Measurements from ENCODE around the gene TMEM86B. TPM values are rescaled to one million over a fixed set of nuclear protein-coding genes. Genes with fewer than 3 reads are reported as not detected.

The TMEM86B gene
- total RNA-seq, 1 donor from 2014 or later = 1.4 TPM

DNA sequence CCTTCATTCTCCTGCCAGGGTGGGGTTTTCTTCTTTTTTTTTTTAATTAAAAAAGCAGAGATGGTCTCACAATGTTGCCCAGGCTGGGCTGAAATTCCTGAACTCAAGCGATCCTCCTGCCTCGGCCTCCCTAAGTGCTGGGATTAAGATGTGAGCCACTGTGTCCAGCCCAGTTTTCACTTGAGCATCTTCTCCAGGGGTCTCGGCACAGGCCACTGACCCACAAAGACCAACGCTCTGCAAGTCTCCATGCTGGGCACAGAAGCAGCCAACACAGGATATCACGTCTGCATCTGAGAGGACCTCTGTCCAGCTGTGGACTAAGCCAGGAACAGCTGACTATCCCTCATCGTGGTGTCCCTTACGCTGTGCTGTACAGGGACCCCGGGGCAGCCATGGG is 9.5 kb upstream of the TMEM86B start:
- Histone ChIP-seq H3K9ac (no peak overlapping the region), H3K4me1 (no peaks in the 10 kb centered on the region), H2AFZ (replicated peaks) (no peak overlapping the region), H3K4me2 (no peak overlapping the region), H3K27me3 (no peaks in the 10 kb centered on the region), H3K4me3 (no peak overlapping the region), H3F3A (ENCODE audit: low read depth) (no peaks in the 10 kb centered on the region), H3K79me2 (ENCODE audit: low read depth) (no peaks in the 10 kb centered on the region), H3K27ac (no peak overlapping the region), H3K9me3 (ENCODE audit: low read depth) (no peaks in the 10 kb centered on the region), H4K20me1 (ENCODE audit: low read depth) (no peaks in the 10 kb centered on the region), H3K36me3 (no peaks in the 10 kb centered on the region)
- H3K27ac Mint-ChIP-seq = no peak overlapping the region
- no peak for TF ChIP-seq EZH2 (IDR thresholded peaks at IDR 0.05)
- no peak for TF ChIP-seq CTCF (IDR thresholded peaks at IDR 0.05)
- TF ChIP-seq EZH2phosphoT487 (IDR thresholded peaks at IDR 0.05) = no peak
- H3K36me3 Mint-ChIP-seq = peaks cover 27% of the 10 kb centered on the region
- H3K9me3 Mint-ChIP-seq = no peaks in the 10 kb centered on the region
- H3K4me3 Mint-ChIP-seq = no peak overlapping the region
- peaks cover 10% of the 10 kb centered on the region for H3K27me3 Mint-ChIP-seq (ENCODE audit: insufficient read depth, low read depth)
- H3K4me1 Mint-ChIP-seq = no peaks in the 10 kb centered on the region
- no peak for DNase-seq (ENCODE audit: low spot score)

- peaks cover 8% of the 10 kb centered on the region for H4K20me1 ChIP-seq (ENCODE audit: low read depth)
- TF ChIP-seq CTCF (IDR thresholded peaks at IDR 0.05) (no peak), EZH2 (IDR thresholded peaks at IDR 0.05) (no peak), EZH2phosphoT487 (IDR thresholded peaks at IDR 0.05) (no peak)
- Mint-ChIP-seq H3K4me3 (no peak overlapping the region), H3K9me3 (no peaks in the 10 kb centered on the region), H3K27ac (no peak overlapping the region), H3K4me1 (no peaks in the 10 kb centered on the region), H3K27me3 (ENCODE audit: insufficient read depth, low read depth) (peaks cover 3% of the 10 kb centered on the region), H3K36me3 (peaks cover 19% of the 10 kb centered on the region)
- no peak overlapping the region for H3K27ac ChIP-seq
- H3K27me3 ChIP-seq = no peaks in the 10 kb centered on the region
- no peaks in the 10 kb centered on the region for H3F3A ChIP-seq (ENCODE audit: low read depth)
- no peak for DNase-seq (ENCODE audit: low spot score)
- H3K36me3 ChIP-seq = no peaks in the 10 kb centered on the region
- H3K9me3 ChIP-seq (ENCODE audit: low read depth) = no peaks in the 10 kb centered on the region
- no peak overlapping the region for H2AFZ ChIP-seq (replicated peaks)
- no peak overlapping the region for H3K4me2 ChIP-seq
- H3K9ac ChIP-seq = no peak overlapping the region
- H3K4me1 ChIP-seq = no peaks in the 10 kb centered on the region
- H3K4me3 ChIP-seq = no peak overlapping the region
- no peaks in the 10 kb centered on the region for H3K79me2 ChIP-seq (ENCODE audit: low read depth)
Observed at GRCh38 chr19:55232986-55233385, 4.4 kb upstream of the TMEM86B start.

- no peaks in the 10 kb centered on the region for H3K4me1 Mint-ChIP-seq
- Histone ChIP-seq H2AFZ (replicated peaks) (no peak overlapping the region), H3K9me3 (ENCODE audit: low read depth) (no peaks in the 10 kb centered on the region), H3K36me3 (no peaks in the 10 kb centered on the region), H3K27me3 (no peaks in the 10 kb centered on the region), H3K4me2 (no peak overlapping the region), H4K20me1 (ENCODE audit: low read depth) (peaks cover 8% of the 10 kb centered on the region), H3K27ac (no peak overlapping the region), H3K9ac (no peak overlapping the region), H3F3A (ENCODE audit: low read depth) (no peaks in the 10 kb centered on the region), H3K79me2 (ENCODE audit: low read depth) (no peaks in the 10 kb centered on the region), H3K4me3 (no peak overlapping the region), H3K4me1 (no peaks in the 10 kb centered on the region)
- TF ChIP-seq EZH2phosphoT487 (IDR thresholded peaks at IDR 0.05) = no peak
- no peak for TF ChIP-seq CTCF (IDR thresholded peaks at IDR 0.05)
- TF ChIP-seq EZH2 (IDR thresholded peaks at IDR 0.05) = no peak
- peaks cover 15% of the 10 kb centered on the region for H3K36me3 Mint-ChIP-seq
- no peak overlapping the region for H3K4me3 Mint-ChIP-seq
- H3K27me3 Mint-ChIP-seq (ENCODE audit: insufficient read depth, low read depth) = peaks cover 3% of the 10 kb centered on the region
- DNase-seq (ENCODE audit: low spot score) = no peak
- H3K27ac Mint-ChIP-seq = no peak overlapping the region
- no peaks in the 10 kb centered on the region for H3K9me3 Mint-ChIP-seq
Observed at GRCh38 chr19:55232286-55232602, 3.7 kb upstream of the TMEM86B start.
